Sigmoid colon (tissue), 7 donors: ENCODE data around the gene RASGRP2. TPM values are rescaled to one million over a fixed set of nuclear protein-coding genes. Genes with fewer than 3 reads are reported as not detected.

ENCODE experiments used
- polyA plus RNA-seq, 3 donors: library from polyadenylated mRNA; stranded (reverse); fragments of 200-250 nt; gene quantifications; one replicate each; pipeline ENCODE4 v1.2.3, GENCODE V29; 2013
- total RNA-seq, 4 donors: library from RNA; depleted of rRNA; stranded (reverse); fragments of >200 nt; gene quantifications; one replicate each; pipeline ENCODE4 v1.1.0, GENCODE V29; 2016
- donor health status: healthy with polysubstance abuse.
- donor health status: Bipolar disorder and iron deficiency.
- donor health status: healthy.

Gene RASGRP2
- total and polyA plus RNA-seq, 7 donors, result 2.1 to 101 (median 27.2) TPM

Other genes with a start within 250 kb of the RASGRP2 start
- not detected for gene SLC22A11, start 188.2 kb downstream of the RASGRP2 start, total RNA-seq
- gene SLC22A11, start 188.2 kb downstream of the RASGRP2 start, polyA plus RNA-seq, result under 1 TPM in 2 of 3 donors, not detected in 1; 0.04 to 0.46 TPM
- not detected for gene SLC22A12, start 152.9 kb downstream of the RASGRP2 start, total RNA-seq
- not detected for gene SLC22A12, start 152.9 kb downstream of the RASGRP2 start, polyA plus RNA-seq
- gene NRXN2, start 20.9 kb downstream of the RASGRP2 start, total RNA-seq, result 10 to 100 TPM in 2 of 4 donors, 1 to 10 TPM in 2; 6.8 to 20.5 (median 13.7) TPM
- gene NRXN2, start 20.9 kb downstream of the RASGRP2 start, polyA plus RNA-seq, result 1 to 10 TPM in 2 of 3 donors, under 1 TPM in 1; 0.23 to 4.9 (median 3.0) TPM
- gene PYGM, start 15.8 kb upstream of the RASGRP2 start, total RNA-seq, result 10 to 100 TPM; 10.5 to 42.1 (median 27.1) TPM
- 1 to 10 TPM in 2 of 3 donors, under 1 TPM in 1; 0.23 to 2.1 (median 1.8) TPM for gene PYGM, start 15.8 kb upstream of the RASGRP2 start, polyA plus RNA-seq
- gene SF1, start 34.4 kb upstream of the RASGRP2 start, total RNA-seq, result 100 to 1,000 TPM; 185 to 381 (median 294) TPM
- 100 to 1,000 TPM in 1 of 3 donors, 10 to 100 TPM in 2; 36.5 to 126 (median 43.2) TPM for gene SF1, start 34.4 kb upstream of the RASGRP2 start, polyA plus RNA-seq
- gene MAP4K2, start 59.1 kb upstream of the RASGRP2 start, total RNA-seq, result 10 to 100 TPM; 11.5 to 23.5 (median 16.6) TPM
- gene MAP4K2, start 59.1 kb upstream of the RASGRP2 start, polyA plus RNA-seq, result 10 to 100 TPM in 2 of 3 donors, 1 to 10 TPM in 1; 9.0 to 19.8 (median 11.1) TPM
- 10 to 100 TPM in 1 of 4 donors, 1 to 10 TPM in 3; 6.8 to 12.7 (median 8.8) TPM for gene MEN1, start 66.4 kb upstream of the RASGRP2 start, total RNA-seq
- gene MEN1, start 66.4 kb upstream of the RASGRP2 start, polyA plus RNA-seq, result 10 to 100 TPM in 2 of 3 donors, 1 to 10 TPM in 1; 9.0 to 26.1 (median 10.9) TPM
- gene CDC42BPG, start 100.5 kb upstream of the RASGRP2 start, total RNA-seq, result under 1 TPM in 3 of 4 donors, not detected in 1; 0.16 to 0.83 (median 0.36) TPM
- 10 to 100 TPM; 19.8 to 39.8 (median 20.8) TPM for gene CDC42BPG, start 100.5 kb upstream of the RASGRP2 start, polyA plus RNA-seq
- 10 to 100 TPM; 38.5 to 73.1 (median 44.1) TPM for gene EHD1, start 134.5 kb upstream of the RASGRP2 start, total RNA-seq
- 10 to 100 TPM; 27.0 to 54.0 (median 29.4) TPM for gene EHD1, start 134.5 kb upstream of the RASGRP2 start, polyA plus RNA-seq
- gene ATG2A, start 173.1 kb upstream of the RASGRP2 start, total RNA-seq, result 10 to 100 TPM; 12.1 to 22.7 (median 14.4) TPM
- 10 to 100 TPM; 13.2 to 27.6 (median 19.4) TPM for gene ATG2A, start 173.1 kb upstream of the RASGRP2 start, polyA plus RNA-seq
- gene PPP2R5B, start 180.5 kb upstream of the RASGRP2 start, total RNA-seq, result 10 to 100 TPM; 17.8 to 27.3 (median 21.3) TPM
- 10 to 100 TPM; 15.6 to 23.4 (median 18.1) TPM for gene PPP2R5B, start 180.5 kb upstream of the RASGRP2 start, polyA plus RNA-seq
- gene GPHA2, start 191.8 kb upstream of the RASGRP2 start, total RNA-seq, result 1 to 10 TPM in 1 of 4 donors, not detected in 3; 2.9 TPM
- under 1 TPM in 1 of 3 donors, not detected in 2; 0.47 TPM for gene GPHA2, start 191.8 kb upstream of the RASGRP2 start, polyA plus RNA-seq
- gene MAJIN, start 228.0 kb upstream of the RASGRP2 start, total RNA-seq, result not detected
- gene MAJIN, start 228.0 kb upstream of the RASGRP2 start, polyA plus RNA-seq, result under 1 TPM in 1 of 3 donors, not detected in 2; 0.25 TPM